ENCODE results near the gene TOM1L2.

TOM1L2 gene

DNA sequence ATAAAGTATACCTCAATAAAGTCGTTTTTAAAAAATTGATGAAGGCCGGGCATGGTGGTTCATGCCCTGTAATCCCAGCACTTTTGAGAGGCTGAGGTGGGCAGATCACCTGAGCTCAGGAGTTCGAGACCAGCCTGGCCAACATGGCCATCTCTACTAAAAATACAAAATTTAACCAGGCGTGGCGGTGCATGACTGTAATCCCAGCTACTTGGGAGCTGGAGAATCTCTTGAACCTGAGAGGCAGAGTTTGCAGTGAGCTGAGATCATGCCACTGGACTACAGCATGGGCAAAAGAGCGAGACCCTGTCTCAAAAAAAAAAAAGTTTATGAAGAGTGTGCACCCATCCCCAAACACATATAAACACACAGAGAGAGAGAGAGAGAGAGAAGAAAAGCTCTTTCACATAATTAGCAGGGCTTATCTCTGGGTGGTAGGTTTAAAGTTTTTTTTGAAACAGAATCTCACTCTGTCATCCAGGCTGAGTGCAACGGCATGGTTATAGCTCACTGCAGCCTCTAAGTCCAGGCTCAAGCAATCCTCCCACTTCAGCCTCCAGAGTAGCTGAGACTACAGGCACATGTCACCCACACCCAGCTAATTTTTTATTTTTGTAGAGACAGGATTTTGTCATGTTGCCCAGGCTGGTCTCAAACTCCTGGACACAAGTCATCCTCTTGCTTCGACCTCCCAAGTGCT, 138.4 kb downstream of the TOM1L2 start:
- no peak for DNase-seq (ENCODE audit: low read depth)

DNA sequence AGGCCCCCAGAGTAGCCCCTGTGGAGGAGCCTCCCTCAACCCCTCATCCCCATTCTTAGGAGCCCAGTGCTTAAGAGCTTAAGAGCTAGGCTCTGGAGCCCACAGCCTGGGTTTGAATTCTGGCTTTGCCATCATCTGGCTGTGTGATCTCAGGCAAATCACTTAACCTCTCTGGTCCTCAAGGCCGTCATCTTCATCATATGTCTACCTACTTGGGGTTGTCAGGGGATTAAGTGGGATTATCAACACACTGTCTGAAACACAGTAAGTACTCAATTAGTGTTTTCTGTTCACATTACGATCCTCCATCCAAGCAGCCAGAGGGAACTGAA, 140.2 kb downstream of the TOM1L2 start:
- no peak for DNase-seq (ENCODE audit: low read depth)

DNA sequence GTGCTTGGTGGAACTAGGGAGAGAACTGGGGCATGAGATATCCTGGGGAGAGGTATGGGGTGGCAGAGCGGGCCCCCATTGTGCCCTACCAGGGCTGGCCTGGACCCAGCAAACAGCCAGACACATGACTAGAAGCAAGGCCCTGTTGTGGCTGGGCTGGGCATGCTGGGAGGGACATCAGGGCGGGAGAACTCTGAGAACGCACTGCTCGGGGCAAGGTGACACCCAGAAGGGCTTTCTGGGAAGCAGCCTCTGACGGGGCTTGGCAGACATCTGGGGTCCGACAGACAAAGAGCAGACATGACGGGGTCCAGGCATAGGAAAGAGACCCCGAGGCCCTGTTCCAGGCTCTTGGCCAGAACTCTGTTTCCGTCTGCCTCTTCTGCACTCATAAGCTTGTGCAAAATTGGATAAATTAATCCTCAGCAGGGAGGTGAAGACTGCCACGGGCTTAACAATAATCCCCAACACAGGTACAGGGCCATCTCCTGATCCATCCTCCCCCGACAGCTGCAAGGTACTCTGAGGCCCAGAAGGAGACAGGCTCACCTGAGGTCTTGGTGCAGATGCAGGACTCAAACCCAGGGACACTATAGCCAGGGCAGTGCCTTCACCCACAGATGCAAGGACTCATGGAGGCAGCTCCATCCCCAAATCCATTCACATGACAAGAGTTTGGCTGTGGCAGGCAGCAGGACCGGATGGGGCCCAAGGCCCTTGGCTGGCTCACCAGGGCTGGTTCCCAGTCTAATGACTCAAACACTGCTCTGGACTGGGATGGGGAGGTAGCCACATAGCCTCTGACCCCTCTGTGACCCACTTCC, 140.8 kb downstream of the TOM1L2 start:
- DNase-seq (ENCODE audit: low read depth) = no peak

DNA sequence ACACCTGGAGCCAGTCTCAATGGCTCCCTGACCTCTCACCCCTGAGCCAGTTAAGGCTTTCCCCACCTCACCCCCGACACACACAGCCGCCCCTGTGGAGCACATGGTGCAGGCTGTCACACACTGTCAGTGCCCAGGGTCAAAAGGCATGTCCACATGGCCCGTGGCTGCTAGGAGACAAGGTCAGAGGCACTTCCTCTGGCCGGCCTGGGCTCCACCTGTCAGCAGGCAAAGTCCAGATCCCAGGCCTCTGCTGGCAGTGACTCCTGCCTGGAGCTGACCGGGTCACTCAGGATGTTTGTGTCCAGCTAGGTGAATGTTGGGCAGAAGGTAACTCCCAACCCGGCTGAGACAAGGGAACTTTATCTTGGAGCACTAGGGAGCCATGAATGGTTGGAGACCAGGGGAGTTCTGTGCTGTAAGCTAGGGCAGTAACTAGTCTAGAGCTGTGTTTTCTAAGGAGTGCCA, 141.4 kb downstream of the TOM1L2 start:
- no peak for DNase-seq (ENCODE audit: low read depth)

DNA sequence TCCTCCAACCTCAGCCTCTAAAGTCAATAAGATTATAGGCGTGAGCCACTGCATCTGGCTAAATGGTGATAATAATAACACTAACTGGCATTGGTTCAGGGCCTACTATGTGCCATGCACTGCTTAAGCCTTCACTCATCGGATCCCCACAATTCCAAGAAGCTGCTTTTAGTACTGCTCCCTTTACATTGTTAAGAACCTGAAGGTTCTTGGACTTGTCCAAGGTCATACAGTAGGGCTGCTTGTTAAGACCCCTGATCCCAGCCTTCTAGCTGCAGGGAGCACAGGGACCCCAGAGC, 142.0 kb downstream of the TOM1L2 start:
- DNase-seq (ENCODE audit: low read depth) = no peak

DNA sequence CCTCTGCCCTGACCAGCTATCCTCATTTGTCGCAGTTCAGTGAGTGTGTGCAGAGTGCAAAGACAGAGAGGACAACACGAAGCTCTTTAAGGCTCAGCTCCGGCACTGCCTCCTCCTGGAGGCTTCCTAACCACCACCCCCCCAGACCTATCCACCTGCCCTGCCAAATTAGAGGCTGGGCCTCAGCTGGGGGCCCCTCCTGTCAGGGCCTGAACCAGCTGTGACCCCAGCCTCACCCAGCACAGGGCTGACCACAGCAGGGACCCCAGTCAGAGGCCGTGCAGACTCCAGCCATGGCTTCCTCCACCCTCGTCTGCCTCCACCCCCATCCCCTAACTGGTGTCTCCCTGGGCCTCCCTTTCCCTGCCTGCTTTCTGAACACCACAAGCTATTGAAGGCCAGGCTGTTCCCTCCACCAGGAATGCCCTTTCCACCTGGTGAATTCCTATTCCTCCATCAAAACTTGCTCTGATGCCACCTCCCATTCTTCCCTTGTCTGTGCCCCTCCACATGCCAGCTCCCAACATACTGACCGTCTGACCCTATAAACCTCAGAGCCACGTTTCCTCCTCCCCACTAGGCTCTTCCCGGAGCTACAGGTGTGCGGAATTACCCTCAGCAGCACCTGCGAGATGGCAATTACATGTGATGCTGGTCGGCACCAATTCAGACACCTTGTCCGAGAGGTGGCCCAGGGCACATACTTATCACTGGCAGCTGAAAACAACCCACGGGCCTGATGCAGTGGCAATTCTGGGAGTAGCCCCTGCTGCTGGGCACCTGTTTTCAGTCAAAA, 144.2 kb downstream of the TOM1L2 start:
- DNase-seq (ENCODE audit: low read depth) = no peak

DNA sequence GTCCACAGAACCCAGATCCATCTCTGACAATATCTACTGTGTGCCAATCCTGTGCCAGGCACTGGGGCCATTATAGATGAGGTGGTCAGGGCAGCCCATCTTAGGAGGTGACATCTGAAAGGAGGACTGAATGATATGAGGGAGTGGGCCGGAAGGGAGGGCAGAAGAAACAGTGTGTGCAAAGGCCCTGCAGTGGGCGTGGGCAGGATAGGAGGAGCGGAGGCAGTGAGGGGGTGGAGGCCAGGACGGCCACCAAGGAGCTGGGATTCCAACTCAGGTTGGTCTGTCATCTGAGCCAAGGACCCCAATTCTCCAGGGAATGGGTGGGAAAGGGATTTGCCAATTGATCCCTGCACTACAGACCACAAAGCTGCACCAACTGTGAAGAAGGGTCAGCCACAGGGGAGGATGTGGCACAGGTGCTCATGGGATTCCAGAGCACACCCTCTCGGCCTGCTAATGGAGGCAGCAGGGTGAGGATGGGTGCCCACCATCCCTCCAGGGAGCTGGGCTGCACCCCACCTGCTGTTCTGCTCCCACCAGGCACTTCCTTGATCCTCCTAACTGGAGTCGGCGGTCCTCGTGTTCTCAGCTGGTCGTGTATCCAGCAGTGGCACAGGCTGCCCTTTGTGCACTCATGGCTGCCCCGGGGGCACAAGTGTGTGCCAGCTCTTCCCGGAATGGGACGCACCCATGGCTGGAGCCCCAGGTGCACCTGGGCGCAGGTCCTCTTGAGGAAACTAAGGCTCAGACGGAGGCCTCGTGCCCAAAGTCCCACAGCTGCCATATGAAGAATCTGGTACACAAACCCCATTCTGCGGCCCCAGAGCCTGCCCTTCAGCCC, 145.0 kb downstream of the TOM1L2 start:
- DNase-seq (ENCODE audit: low read depth) = no peak

DNA sequence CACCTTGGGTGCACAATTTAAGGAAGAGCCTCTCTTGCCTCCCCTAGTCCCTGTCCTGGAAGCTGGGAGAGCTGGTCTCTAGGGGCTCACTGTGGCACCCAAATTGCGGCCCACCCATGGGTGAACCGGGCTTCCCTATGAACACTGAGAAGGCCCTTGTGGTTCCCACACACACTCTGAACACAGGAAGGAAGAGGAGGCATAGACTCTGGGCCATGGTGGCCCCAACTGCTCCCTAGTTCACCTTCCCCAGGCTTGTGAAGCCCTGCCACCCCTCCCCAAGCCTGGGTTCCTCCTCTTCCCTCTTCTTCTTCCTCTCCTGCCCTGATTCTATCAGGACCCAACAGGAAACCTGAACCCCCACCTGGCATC, 145.9 kb downstream of the TOM1L2 start:
- DNase-seq (ENCODE audit: low read depth) = no peak

DNA sequence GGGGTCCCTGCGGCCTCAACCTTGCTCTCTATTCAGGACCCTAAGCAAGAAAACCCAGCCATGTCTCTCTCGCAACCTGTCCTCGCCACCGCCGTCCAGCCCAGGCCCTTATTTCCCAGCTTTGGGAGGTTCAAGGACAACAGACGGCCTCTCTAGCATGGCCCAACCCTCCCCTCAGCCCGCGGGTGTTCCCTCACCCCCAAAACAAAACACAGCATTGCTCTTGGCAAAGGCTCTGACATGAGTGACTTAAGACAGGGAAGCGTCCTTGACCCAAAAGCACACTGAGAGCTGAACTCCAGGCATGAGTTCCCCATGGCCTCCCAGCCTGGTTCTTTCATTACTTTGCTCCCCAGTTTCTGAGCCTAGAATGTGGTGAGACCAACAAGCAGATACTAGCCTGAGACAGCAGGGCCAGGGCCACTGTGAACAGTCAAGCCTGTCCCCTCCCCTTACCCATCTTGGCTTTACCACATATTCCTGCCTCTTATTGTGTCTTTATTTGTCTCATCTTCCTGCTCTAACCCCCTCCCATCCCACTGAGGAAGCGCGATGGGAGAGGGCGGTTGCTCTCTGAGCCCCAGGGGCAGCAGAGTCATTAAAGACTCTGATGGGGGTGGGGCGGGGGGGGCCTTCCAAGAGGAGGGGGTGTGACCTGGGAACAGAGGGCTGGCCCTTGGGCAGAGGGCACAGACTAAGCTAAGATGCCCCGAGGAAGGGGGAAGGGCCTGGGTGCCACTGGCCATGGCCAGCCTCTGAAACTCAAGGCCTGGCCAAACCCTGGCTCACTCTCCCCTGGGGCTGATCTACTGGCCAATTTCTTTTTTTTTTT, 147.2 kb downstream of the TOM1L2 start:
- DNase-seq (ENCODE audit: low read depth) = no peak

DNA sequence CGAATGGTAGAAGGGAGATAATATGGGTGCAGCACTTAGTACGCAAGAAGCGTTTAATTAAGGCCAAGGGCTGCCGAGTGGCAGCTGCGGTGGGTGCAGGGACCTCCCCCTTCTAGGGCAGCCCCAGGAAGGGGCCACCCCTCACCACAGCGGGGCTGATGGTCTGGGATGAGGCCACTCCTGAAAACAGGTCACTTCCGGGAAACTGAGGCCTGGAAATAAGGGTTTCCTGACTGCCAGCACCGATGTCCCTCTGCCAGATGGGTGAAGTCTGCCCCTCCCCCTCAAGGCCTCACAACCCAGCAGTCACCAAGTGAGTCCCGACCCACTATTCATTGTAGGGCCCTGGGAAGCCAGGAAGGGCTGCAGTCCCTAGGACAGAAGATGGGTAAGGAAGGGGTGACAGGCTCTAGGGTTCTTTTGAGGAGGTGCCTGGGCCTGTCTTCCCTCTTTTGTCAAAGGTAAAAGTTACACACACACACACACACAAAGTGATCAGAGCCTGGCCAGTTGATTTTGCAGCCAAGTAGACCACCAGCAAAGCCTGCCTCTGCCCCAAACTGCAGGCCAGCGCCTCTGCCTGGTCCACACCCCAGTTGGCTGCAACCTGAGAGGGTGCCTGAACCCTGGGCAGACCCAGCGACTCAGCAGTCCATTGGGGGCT, 147.9 kb downstream of the TOM1L2 start:
- no peak for DNase-seq (ENCODE audit: low read depth)

DNA sequence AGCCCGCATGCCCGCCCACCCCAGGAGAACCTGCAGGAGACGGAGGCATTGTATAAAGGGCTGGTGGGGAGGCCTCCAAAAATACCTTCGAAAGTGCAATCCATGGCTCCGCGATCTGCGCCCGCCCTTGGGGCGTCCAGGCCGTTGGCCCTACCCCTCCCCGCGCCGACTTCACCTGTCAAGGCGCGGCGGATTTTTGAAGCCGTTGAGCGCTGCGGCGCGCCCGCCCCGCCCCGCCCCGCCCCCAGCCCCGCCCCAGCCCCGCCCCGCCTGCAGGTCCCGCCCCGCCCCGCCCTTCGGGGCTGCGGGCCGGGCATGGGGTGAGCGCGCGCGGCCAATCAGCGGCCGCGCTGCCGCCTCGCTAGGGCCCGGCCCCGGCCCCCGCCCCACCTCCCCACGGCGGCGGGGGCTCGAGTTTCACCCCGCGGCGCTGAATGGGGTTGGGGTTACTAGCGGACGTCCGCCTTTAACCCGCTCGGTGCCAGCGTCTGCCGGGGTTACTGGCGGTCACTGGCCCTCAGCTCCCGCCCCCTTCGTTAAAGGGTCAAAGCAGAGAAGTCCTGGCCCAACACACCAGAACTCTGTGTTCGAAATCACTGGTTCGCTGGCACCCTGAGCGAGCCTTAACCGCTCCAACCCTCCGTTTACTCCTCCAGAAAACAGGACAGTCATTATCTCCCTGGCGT, 148.6 kb downstream of the TOM1L2 start:
- DNase-seq (ENCODE audit: low read depth) = peak; percentile 57

DNA sequence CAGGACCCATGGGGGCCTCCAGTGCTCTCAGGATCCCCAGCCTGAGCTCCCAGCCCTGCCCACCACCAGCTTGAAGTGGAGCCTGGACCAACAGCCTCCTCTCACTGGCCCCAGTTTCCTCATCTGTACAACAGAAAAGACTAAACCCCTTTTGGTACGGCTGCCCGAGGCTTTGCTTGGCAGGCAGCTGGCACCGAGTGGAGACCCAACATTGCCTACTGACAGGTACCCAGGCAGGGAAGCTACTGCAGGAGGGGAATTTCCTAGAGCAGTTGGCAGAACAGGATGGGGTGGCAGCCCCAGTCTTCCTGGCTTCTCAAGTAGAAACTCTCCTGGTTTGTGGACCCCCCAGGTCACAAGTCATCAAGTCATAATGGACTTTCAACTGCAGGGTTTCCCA, 149.6 kb downstream of the TOM1L2 start:
- DNase-seq (ENCODE audit: low read depth) = no peak

DNA sequence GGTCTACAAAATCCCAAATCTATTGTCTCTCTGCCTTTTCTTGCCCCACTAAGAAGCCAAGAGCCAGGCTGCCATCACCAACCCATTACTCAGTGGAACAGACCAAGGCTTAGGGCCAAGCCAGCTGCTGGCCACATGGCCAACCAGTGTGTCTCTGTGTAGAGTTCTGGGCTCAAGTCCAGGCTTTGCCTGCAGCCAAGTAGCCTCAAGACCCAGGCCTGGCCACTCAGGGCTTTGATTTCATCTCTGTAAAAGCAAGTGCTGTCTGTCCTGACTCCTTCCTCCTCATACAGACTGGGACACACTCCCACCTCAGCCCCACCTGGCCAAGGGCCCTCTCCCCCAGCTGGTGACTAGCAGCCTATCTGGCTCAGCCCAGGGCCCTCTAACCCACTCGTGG, 150.0 kb downstream of the TOM1L2 start:
- DNase-seq (ENCODE audit: low read depth) = no peak

DNA sequence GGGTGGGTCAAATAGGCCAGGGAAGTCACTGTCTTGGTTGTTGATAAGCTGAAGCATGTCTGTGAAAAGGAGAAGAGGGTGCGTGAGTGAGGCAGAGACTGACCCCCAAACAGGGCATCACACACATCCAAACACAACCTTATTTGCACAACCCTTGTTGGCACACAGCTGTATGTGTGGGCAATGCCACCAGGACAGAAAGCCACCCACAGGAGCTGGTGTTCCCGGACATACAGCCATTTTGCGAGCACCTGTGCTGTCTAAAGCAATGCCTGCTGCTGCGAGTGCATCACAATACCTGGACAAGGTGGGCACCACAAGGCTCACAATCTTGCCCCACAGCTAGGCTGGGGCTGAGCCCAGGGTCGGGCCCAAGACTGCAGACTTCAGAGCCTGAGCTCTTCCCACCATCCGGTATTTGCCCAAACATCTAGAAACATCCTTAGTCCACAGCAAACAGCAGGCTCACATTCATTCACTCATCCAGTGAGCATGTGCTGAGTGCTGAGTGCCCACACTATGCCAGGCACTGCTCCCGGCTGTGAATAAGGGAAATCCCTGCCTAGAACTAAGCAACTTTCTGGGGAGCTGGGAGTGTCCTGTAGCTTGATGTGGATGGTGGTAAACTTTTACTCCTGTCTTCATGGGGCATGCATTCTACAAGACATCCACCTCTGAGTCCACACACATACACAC, 151.6 kb downstream of the TOM1L2 start:
- DNase-seq (ENCODE audit: low read depth) = no peak

DNA sequence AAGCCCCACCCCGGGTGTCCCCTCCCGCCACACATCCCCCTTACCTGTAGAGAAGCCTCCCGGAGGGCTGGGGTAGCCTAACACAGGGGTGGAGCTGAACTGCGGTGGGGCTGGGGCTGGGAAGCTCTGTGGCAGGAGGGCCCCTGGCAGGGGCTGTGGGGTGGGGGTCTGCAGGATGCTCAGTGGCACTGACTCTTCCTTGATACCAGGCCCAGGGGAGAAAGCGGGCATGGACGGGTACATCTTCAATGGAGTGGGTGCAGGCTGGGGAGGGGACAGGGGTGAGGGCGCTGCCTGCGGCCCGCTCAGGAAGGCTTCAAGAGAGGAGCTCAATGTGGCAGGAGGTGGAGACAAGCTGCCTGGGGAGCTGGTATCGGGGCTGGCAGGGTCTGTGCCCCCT, 152.2 kb downstream of the TOM1L2 start:
- no peak for DNase-seq (ENCODE audit: low read depth)

DNA sequence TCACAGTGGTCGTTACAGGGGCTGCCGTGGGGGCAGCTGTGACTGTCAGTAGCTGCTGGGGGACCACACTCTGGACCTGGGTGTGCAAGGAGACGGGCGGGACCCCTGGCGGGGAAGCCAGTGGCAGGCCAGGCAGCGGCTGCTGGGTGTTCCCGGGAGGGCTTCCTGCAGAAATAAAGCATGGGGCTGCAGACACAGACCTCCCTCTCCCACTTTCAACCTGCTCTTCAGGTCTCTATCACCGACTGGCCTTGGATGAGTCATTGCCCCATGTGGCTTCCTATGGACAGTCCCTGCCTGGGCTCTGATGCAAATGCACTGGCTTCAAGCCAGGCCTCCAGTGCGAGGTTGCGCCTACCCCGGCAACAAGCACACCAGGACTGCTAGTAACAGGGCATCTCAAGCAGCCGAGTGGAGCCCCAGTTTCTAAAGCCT, 152.6 kb downstream of the TOM1L2 start:
- no peak for DNase-seq (ENCODE audit: low read depth)

DNA sequence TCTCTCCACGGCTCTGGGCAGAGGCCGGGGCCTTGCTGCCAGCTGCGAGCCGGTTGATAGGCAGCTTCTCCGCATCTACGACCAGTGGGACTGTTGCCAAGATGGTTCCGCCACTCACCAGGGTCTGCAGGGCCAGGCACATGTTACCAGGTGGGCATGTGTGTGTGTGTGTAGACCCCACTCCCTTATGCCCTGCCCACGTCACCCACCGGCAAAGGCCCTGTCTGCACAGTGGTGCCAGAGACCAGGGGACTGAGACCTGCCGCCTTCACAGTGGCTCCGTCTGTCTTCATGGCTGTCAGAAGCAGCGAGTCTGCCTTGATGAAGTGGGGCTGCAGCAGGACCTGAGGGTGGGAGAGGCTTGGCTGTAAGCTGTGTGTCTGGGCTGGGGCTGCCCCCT, 153.1 kb downstream of the TOM1L2 start:
- no peak for DNase-seq (ENCODE audit: low read depth)

DNA sequence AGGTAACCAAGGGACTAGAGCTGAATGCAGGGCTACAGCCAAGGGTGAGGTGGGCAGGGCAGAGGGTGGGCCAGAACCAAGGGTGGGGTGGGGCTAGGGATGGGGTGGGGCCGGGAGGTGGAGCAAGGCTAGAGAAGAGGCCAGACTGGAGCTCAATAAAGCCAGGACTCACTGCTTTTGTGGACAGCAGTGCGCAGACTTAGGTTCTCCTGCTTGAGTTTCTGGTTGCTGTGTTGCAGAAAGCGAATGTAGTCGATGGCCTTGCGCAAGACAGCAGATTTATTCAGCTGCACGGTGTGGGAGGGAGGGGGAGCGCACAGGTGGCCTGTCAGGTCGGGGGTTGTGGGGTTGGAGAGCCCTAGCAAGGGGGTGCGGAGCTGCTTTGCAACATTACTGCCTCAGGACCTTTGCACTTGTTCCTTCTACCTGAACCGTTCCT, 154.1 kb downstream of the TOM1L2 start:
- DNase-seq (ENCODE audit: low read depth) = no peak

DNA sequence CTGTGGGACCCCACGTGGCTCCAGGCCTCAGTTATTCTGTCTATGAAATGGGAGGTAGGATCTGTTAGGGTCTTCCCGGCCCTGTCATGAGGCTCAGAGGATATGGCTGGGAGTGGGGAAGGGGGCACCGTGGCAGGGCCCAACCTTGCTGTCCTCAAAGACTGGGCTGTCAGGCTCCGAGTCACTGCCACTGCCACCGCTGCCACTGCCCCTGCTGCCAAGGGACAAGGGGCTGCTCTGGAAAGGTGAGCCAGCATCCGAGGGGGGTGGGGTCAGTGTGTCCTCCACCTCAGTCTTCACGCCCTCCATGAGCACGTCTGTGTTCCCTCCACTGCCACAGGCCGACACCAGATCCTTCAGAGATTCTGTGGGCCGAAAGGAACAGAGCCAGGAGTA, 154.7 kb downstream of the TOM1L2 start:
- no peak for DNase-seq (ENCODE audit: low read depth)

Measured in stimulated activated CD4-positive, alpha-beta T cell treated with anti-CD3 and anti-CD28 coated beads, Interleukin-2, amount 100 ng/mL, for 4 hours (primary cell).